DOHH2 (cell line): ENCODE measurements around the gene CEP152.

Experiments used
- H3F3A ChIP-seq: fragments of 200-600 bp; sonication (generic), shearing (Covaris generic); 2 replicates; pipeline ENCODE4 v1.6.0; 2016; ENCODE audit warnings: antibody characterized with exemption, mild to moderate bottlenecking; ENCODE audit not compliant: control insufficient read depth, insufficient read depth
- H3K27ac ChIP-seq: fragments of 200-600 bp; sonication (generic); 2 replicates; pipeline ENCODE4 v1.5.1; 2014; ENCODE audit warnings: low read depth, mild to moderate bottlenecking, low read length, moderate library complexity
- H3K27me3 ChIP-seq: fragments of 200-600 bp; sonication (generic); 2 replicates; pipeline ENCODE4 v1.6.1; 2014; ENCODE audit warnings: mild to moderate bottlenecking, low read length, mixed read lengths; ENCODE audit not compliant: control insufficient read depth
- H3K36me3 ChIP-seq: fragments of 200-600 bp; sonication (generic); 2 replicates; pipeline ENCODE4 v1.6.1; 2014; ENCODE audit warnings: mild to moderate bottlenecking, low read length, moderate library complexity, mixed read lengths; ENCODE audit not compliant: control insufficient read depth
- H3K4me1 ChIP-seq: fragments of 200-600 bp; sonication (generic); 2 replicates; pipeline ENCODE4 v1.6.1; 2014; ENCODE audit warnings: mild to moderate bottlenecking, low read length, mixed read lengths; ENCODE audit not compliant: control insufficient read depth
- H3K4me2 ChIP-seq: fragments of 200-600 bp; sonication (generic); 2 replicates; pipeline ENCODE4 v1.6.0; 2014; ENCODE audit warnings: mild to moderate bottlenecking, low read length, moderate library complexity
- H3K4me3 ChIP-seq: fragments of 200-600 bp; sonication (generic); 2 replicates; pipeline ENCODE4 v1.5.1; 2014; ENCODE audit warnings: mild to moderate bottlenecking, low read length, mixed read lengths
- H3K79me2 ChIP-seq: fragments of 200-600 bp; sonication (generic); 2 replicates; pipeline ENCODE4 v1.6.1; 2014; ENCODE audit warnings: mild to moderate bottlenecking, low read length, mixed read lengths; ENCODE audit not compliant: control insufficient read depth
- H3K9me2 ChIP-seq: fragments of 200-600 bp; sonication (generic); replicated peaks from 2 replicates; pipeline ENCODE4 v1.6.1; 2014; ENCODE audit warnings: mild to moderate bottlenecking, low read length, mixed read lengths; ENCODE audit not compliant: control insufficient read depth
- H3K9me3 ChIP-seq: fragments of 200-600 bp; sonication (generic); 2 replicates; pipeline ENCODE4 v1.6.1; 2014; ENCODE audit warnings: antibody characterized with exemption, low read length, mixed read lengths; ENCODE audit not compliant: control insufficient read depth, insufficient read depth
- H4K20me1 ChIP-seq: fragments of 200-600 bp; sonication (generic); 2 replicates; pipeline ENCODE4 v1.6.0; 2014; ENCODE audit warnings: low read depth, mild to moderate bottlenecking, antibody characterized with exemption, low read length, moderate library complexity; ENCODE audit not compliant: control insufficient read depth, insufficient read depth
- EZH2phosphoT487 ChIP-seq: fragments of 200-600 bp; sonication (generic); IDR thresholded peaks from 2 replicates; pipeline ENCODE4 v1.6.1; 2017; ENCODE audit warnings: borderline replicate concordance, mild to moderate bottlenecking, antibody characterized with exemption, low read length, moderate library complexity, mixed read lengths
- TF ChIP-seq, protein P1 (sequence below): fragments of 200-600 bp; sonication (generic); IDR thresholded peaks from one replicate; pipeline ENCODE4 v1.5.1; 2014; ENCODE audit warnings: antibody characterized with exemption, mild to moderate bottlenecking, low read depth, low read length; ENCODE audit not compliant: poor library complexity, severe bottlenecking

The CEP152 gene

DNA sequence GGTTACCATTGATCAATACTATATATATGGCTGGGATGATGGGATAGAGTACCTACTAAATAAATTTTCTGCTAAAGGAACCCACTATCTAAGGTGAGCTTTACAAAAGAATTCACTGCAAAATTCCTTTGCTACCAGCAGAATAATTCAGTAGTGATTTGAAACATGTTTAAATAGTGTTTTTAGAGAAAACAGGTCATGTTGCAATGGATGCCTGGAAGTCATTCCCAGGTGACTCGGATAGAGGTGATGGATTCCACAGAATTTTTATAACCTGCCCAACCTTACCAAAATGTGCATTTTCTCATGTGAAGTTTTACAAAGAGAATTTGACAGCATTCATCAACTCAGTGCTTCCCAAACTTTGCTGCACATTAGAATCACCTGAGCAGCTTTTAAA lies 53.2 kb downstream of the CEP152 start:
- no peak for TF ChIP-seq EZH2phosphoT487
- TF ChIP-seq, protein P1, sequence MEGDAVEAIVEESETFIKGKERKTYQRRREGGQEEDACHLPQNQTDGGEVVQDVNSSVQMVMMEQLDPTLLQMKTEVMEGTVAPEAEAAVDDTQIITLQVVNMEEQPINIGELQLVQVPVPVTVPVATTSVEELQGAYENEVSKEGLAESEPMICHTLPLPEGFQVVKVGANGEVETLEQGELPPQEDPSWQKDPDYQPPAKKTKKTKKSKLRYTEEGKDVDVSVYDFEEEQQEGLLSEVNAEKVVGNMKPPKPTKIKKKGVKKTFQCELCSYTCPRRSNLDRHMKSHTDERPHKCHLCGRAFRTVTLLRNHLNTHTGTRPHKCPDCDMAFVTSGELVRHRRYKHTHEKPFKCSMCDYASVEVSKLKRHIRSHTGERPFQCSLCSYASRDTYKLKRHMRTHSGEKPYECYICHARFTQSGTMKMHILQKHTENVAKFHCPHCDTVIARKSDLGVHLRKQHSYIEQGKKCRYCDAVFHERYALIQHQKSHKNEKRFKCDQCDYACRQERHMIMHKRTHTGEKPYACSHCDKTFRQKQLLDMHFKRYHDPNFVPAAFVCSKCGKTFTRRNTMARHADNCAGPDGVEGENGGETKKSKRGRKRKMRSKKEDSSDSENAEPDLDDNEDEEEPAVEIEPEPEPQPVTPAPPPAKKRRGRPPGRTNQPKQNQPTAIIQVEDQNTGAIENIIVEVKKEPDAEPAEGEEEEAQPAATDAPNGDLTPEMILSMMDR, result no peak
- Histone ChIP-seq H3K36me3 (peaks cover 88% of the 10 kb centered on the region), H4K20me1 (no peaks in the 10 kb centered on the region), H3K4me2 (no peak overlapping the region), H3F3A (no peaks in the 10 kb centered on the region), H3K79me2 (peaks cover 7% of the 10 kb centered on the region; the same call in 1 of the 2 replicates), H3K4me3 (no peak overlapping the region), H3K9me2 (no peaks in the 10 kb centered on the region), H3K4me1 (no peaks in the 10 kb centered on the region), H3K27me3 (no peaks in the 10 kb centered on the region), H3K9me3 (no peaks in the 10 kb centered on the region), H3K27ac (no peak overlapping the region)

DNA sequence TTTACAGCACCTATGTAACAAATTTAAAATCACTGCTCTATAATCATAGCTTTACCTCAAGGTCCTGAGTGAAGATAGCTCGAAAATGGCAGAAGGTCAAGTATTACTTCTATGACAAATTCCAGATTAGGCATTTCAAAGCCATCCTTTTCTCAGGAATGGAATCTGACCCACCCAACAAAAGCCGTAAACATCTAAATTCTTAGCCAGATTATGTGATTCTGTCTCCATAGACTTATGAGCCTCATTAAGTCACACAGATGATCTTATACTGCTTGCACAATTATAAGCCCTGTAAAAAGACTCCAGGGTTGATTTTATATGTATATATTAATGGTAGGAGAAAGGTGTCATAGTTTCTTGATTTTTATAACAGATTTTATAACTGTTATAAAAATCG lies 56.9 kb downstream of the CEP152 start:
- no peaks in the 10 kb centered on the region for H3F3A ChIP-seq
- H3K4me3 ChIP-seq, result no peak overlapping the region
- no peaks in the 10 kb centered on the region for H4K20me1 ChIP-seq
- H3K27me3 ChIP-seq, result no peaks in the 10 kb centered on the region
- no peak overlapping the region for H3K27ac ChIP-seq
- peaks cover 7% of the 10 kb centered on the region; the same call in 1 of the 2 replicates for H3K79me2 ChIP-seq
- no peak for TF ChIP-seq EZH2phosphoT487
- TF ChIP-seq, protein P1, result no peak
- no peaks in the 10 kb centered on the region for H3K9me3 ChIP-seq
- no peak overlapping the region for H3K4me2 ChIP-seq
- no peaks in the 10 kb centered on the region for H3K9me2 ChIP-seq
- no peaks in the 10 kb centered on the region for H3K4me1 ChIP-seq
- H3K36me3 ChIP-seq, result peaks cover 84% of the 10 kb centered on the region

DNA sequence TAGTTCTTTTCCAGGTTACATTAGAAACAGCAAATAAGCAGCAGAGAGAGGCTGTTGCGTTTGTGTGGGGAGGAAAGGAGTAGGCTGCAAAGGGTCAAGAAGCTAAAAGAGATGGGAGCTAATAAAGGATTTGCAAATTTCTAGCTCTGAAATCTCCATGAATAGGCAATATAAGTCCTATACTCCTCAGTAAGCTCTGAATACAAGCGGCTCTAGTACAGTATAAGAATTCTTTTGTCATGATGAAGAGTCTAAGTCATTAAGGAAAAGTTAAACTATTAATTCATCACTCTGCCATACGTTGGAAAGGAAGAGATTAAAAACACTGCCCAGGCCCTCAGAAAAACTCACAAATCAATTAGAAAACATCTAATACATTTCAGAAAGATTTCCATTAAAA lies 59.3 kb downstream of the CEP152 start:
- H3K36me3 ChIP-seq, result peaks cover 89% of the 10 kb centered on the region
- H3K4me3 ChIP-seq, result no peak overlapping the region
- TF ChIP-seq, protein P1, result no peak
- no peak for TF ChIP-seq EZH2phosphoT487
- H3F3A ChIP-seq, result no peaks in the 10 kb centered on the region
- H3K27me3 ChIP-seq, result no peaks in the 10 kb centered on the region
- H3K79me2 ChIP-seq, result peaks cover 7% of the 10 kb centered on the region; the same call in 1 of the 2 replicates
- no peaks in the 10 kb centered on the region for H3K9me3 ChIP-seq
- H3K27ac ChIP-seq, result no peak overlapping the region
- no peaks in the 10 kb centered on the region for H3K9me2 ChIP-seq
- no peaks in the 10 kb centered on the region for H3K4me1 ChIP-seq
- no peak overlapping the region for H3K4me2 ChIP-seq
- no peaks in the 10 kb centered on the region for H4K20me1 ChIP-seq
